ENCODE results near the gene ZFHX3. TPM values are rescaled to one million over a fixed set of nuclear protein-coding genes. Genes with fewer than 3 reads are reported as not detected.
"Not testable (repeated sequence)": the region's sequence is repeated elsewhere in the genome, so short reads cannot be mapped to it uniquely, and the experiment has no call there.

Gene ZFHX3
- total RNA-seq, 4 donors from 2014 or later: 9.1 to 34.0 (median 12.0) TPM

DNA sequence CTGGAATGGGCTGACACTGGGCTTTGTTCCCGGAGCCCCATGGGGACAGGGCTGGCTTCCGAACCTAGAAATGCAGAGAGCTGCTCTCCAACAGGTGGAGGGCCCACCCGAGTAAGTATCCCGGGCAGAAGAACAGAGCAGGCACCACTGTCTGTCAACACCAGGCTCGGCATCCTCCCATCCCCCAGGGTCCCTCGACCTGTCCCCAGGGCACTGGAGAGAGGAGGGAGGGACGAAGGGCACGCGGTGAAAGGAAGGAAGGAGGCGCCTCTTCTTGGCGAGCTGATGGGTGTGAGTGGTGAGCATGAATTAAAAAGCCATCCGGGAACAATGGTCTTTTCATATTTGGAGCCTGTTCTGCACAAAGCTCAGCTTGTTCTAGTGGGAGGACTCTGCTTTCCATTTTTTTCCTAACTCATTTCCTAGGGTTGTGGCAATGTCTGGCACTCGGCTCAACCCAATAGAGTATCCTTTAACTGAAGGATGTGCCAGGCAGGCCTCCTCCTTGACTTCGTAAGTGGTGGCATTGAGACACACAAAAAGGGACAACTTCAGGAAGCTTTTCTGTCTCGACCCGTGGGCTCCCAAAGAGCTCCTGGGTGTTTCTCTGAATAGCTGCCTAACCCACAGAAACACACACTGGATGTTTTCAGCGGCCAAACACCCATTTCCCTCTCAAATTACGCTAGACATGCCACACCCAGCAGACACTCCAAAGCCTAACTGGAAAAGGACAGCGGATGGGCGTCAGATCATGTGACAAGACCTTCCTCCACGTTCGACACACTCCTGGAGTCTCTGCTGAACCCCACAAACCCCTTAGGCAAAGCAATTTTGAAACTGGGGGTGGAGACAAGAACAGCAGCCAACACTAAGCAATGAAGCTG is 47.7 kb downstream of the ZFHX3 start:
- no peaks in the 10 kb centered on the region for H3K4me1 ChIP-seq
- TF ChIP-seq, protein P1, sequence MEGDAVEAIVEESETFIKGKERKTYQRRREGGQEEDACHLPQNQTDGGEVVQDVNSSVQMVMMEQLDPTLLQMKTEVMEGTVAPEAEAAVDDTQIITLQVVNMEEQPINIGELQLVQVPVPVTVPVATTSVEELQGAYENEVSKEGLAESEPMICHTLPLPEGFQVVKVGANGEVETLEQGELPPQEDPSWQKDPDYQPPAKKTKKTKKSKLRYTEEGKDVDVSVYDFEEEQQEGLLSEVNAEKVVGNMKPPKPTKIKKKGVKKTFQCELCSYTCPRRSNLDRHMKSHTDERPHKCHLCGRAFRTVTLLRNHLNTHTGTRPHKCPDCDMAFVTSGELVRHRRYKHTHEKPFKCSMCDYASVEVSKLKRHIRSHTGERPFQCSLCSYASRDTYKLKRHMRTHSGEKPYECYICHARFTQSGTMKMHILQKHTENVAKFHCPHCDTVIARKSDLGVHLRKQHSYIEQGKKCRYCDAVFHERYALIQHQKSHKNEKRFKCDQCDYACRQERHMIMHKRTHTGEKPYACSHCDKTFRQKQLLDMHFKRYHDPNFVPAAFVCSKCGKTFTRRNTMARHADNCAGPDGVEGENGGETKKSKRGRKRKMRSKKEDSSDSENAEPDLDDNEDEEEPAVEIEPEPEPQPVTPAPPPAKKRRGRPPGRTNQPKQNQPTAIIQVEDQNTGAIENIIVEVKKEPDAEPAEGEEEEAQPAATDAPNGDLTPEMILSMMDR (IDR thresholded peaks at IDR 0.05): no peak
- no peak for TF ChIP-seq POLR2A (IDR thresholded peaks at IDR 0.05)
- H3K27me3 ChIP-seq: no peaks in the 10 kb centered on the region
- H3K4me3 ChIP-seq: no peak overlapping the region
- no peak for DNase-seq
- intact Hi-C loops (cut with DNase I; ENCODE audit: low total_unique reads): no loop called here
- H3K27ac ChIP-seq: no peak overlapping the region
- H3K36me3 ChIP-seq: no peaks in the 10 kb centered on the region
- H3K9me3 ChIP-seq: no peaks in the 10 kb centered on the region

DNA sequence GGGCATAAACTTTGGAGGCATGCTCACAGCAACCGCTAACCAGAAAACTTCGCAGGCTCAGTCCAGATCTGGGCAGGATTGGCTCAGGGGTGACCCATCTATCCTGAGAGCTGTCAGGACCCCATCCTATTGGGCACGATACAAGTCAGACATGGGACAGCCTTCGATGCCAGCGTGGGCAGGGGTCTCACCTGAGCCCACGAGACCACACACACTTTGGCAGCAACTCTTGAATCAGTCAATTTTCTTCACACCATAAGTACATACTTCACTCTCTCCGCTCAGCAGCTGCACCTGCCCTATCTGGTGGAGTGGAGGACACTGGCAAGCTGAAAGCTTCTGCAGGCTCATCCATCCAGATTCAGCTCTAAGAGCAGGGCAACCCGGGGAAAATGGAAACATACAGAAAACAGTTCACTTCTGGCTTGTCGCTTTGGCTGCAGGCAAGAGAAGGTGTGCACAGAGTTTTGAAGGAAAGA is 48.3 kb downstream of the ZFHX3 start:
- no peaks in the 10 kb centered on the region for H3K36me3 ChIP-seq
- H3K9me3 ChIP-seq: no peaks in the 10 kb centered on the region
- no peak overlapping the region for H3K27ac ChIP-seq
- no peaks in the 10 kb centered on the region for H3K4me1 ChIP-seq
- intact Hi-C loops (cut with DNase I; ENCODE audit: low total_unique reads): no loop called here
- H3K27me3 ChIP-seq: no peaks in the 10 kb centered on the region
- no peak for DNase-seq
- H3K4me3 ChIP-seq: no peak overlapping the region
- TF ChIP-seq POLR2A (IDR thresholded peaks at IDR 0.05): no peak
- TF ChIP-seq, protein P1 (IDR thresholded peaks at IDR 0.05): no peak

DNA sequence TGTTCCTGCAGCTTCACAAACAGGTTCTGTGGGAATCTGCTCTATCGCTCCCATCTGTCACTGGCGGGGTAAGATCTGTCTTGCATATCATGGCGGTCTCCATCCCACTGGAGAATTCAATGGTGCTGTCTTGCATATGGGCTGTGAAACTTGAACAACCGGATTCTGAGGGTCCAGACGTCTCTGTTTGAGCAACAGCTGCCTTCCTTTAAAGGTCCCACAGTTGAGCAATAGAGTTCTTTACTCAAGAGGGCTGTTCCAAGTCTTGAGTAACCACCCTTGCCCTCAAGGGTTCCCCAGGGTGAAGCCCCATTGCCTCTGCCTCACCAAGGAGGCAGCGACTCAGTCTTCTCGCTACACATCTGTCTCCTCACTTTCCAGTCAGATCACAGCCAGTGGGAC is 50.8 kb downstream of the ZFHX3 start:
- H3K9me3 ChIP-seq: no peaks in the 10 kb centered on the region
- intact Hi-C loops (cut with DNase I; ENCODE audit: low total_unique reads): no loop called here
- no peaks in the 10 kb centered on the region for H3K4me1 ChIP-seq
- no peak overlapping the region for H3K4me3 ChIP-seq
- no peaks in the 10 kb centered on the region for H3K36me3 ChIP-seq
- peak in 1 of 2 donors; percentile 26 for DNase-seq
- no peaks in the 10 kb centered on the region for H3K27me3 ChIP-seq
- TF ChIP-seq, protein P1 (IDR thresholded peaks at IDR 0.05): no peak
- no peak for TF ChIP-seq POLR2A (IDR thresholded peaks at IDR 0.05)
- no peak overlapping the region for H3K27ac ChIP-seq

DNA sequence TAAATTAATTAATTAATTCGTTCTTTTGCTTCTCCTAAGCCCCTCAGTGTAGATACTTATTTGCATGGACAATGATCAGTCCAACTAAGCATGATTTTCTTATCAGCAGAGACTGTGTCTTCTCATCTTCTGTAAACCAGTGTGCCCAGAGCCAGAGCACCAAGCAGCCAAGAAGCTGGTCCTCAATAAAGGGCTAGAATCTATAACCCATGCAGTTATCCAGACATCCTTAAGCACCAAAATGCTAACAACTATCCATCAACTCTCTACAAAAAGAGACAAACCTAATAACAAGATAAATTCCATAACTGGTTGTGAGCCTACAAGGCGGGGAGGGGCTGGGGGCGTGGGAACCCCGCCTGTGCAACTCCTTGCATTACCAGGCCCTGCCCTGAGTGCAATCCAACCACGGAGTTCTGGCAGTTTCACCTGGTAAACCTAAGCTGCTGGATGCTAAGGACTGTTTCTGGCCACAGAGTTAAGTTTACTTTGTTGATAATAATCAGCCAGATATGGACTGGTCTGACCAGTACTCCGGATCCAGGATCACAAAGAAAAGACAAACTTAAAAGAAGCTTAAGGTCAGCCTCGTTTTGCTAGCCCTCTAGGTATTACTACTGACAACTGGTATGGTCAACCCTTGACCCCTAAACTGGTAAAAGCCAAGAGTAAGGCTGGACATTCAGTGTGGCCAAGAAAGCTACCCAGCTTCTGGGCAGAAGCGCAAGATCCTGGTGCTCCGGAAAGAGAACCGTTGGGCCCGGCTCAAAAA is 51.5 kb downstream of the ZFHX3 start:
- Histone ChIP-seq H3K9me3 (no peaks in the 10 kb centered on the region), H3K36me3 (no peaks in the 10 kb centered on the region), H3K27ac (no peak overlapping the region), H3K4me1 (no peaks in the 10 kb centered on the region), H3K4me3 (no peak overlapping the region), H3K27me3 (no peaks in the 10 kb centered on the region)
- TF ChIP-seq, protein P1 (IDR thresholded peaks at IDR 0.05): no peak
- no peak for TF ChIP-seq POLR2A (IDR thresholded peaks at IDR 0.05)
- no peak for DNase-seq
- intact Hi-C loops (cut with DNase I; ENCODE audit: low total_unique reads): no loop called here

DNA sequence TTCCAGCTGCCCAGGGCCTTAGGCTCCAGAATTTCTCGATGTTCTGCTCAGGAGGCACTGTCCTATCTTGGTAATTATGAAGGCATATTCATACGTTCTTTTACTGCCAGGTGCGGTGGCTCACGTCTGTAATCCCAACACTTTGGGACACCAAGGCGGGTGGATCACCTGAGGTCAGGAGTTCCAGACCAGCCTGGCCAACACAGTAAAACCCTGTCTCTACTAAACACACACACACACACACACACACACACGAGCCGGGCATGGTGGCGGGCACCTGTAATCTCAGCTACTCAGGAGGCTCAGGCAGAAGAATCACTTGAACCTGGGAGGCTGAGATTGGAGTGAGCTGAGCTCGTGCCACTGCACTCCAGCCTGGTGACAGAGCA is 52.1 kb downstream of the ZFHX3 start:
- H3K27me3 ChIP-seq; H3K36me3 ChIP-seq; H3K4me1 ChIP-seq; H3K9me3 ChIP-seq; intact Hi-C loops (cut with DNase I; ENCODE audit: low total_unique reads); DNase-seq; H3K27ac ChIP-seq; H3K4me3 ChIP-seq: not testable (repeated sequence)

Measured in uterus (tissue), 4 donors.